AG04449 (cell line): ENCODE results near the gene PSORS1C2.
"Not testable (repeated sequence)": the region's sequence is repeated elsewhere in the genome, so short reads cannot be mapped to it uniquely, and the experiment has no call there.

Experiments used
- CTCF ChIA-PET: fragments of 350-600 bp; formaldehyde crosslinking; extraction: SDS; loops from one replicate; lab custom pipeline; 2021; ENCODE audit warnings: antibody characterized with exemption; lab: Yijun Ruan, JAX
- POLR2A ChIA-PET: fragments of 400-600, 350-600 bp; formaldehyde crosslinking; extraction: SDS; loops from one replicate; lab custom pipeline; 2020; ENCODE audit warnings: antibody characterized with exemption, inconsistent platforms; lab: Yijun Ruan, JAX
- DNase-seq: peaks from one replicate; pipeline ENCODE4 v3.0.0-alpha.2; 2010; ENCODE audit warnings: low read depth, low spot score
- H3K4me3 ChIP-seq: 2 replicates; pipeline ENCODE4 v1.5.1; 2011; ENCODE audit warnings: low read depth, mild to moderate bottlenecking, control low read depth, low read length
- CTCF ChIP-seq: IDR thresholded peaks from one replicate; pipeline ENCODE4 v1.5.1; 2011; ENCODE audit warnings: mild to moderate bottlenecking, moderate library complexity, low read length, control low read depth, inconsistent platforms; ENCODE audit not compliant: insufficient read depth; ENCODE audit errors: missing control alignments

The PSORS1C2 gene

GRCh38 chr6:31168606-31169005 is 29.7 kb upstream of the PSORS1C2 start:
- DNase-seq = no peak
- POLR2A ChIA-PET = no interaction called here
- CTCF ChIA-PET = interaction anchor here (1.2 to 1.6 kb wide), 2 partner anchors 10 to 28 kb away, joined by 3 to 7 read pairs; partner anchors contain the start of gene TCF19
- no peak for TF ChIP-seq CTCF
- no peak overlapping the region for H3K4me3 ChIP-seq

DNA sequence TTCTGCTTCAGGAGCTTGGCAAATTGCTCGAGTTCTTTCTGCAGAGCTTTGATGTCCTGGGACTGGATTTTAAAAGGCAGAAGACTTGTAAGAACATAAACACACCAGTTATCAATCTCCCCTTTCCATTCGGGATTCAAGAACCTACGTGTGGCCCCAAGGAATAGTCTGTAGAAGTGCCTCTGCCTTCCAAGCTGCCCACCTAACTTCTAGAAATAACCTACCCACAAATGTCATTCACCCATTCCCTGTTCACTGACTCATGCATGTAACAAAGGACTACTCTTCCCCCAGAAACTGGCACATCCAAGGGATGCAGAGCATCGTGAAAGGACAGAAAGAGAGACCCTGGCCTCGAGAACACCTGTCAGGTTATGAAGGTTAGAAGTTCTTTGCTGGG is 27.1 kb upstream of the PSORS1C2 start:
- POLR2A ChIA-PET = no interaction called here
- CTCF ChIA-PET = interaction anchor here (2.4 kb wide), 1 partner anchor 10 kb away, joined by 8 read pairs; no protein-coding TSS in a partner anchor
- no peak for TF ChIP-seq CTCF
- DNase-seq = no peak
- no peak overlapping the region for H3K4me3 ChIP-seq

DNA sequence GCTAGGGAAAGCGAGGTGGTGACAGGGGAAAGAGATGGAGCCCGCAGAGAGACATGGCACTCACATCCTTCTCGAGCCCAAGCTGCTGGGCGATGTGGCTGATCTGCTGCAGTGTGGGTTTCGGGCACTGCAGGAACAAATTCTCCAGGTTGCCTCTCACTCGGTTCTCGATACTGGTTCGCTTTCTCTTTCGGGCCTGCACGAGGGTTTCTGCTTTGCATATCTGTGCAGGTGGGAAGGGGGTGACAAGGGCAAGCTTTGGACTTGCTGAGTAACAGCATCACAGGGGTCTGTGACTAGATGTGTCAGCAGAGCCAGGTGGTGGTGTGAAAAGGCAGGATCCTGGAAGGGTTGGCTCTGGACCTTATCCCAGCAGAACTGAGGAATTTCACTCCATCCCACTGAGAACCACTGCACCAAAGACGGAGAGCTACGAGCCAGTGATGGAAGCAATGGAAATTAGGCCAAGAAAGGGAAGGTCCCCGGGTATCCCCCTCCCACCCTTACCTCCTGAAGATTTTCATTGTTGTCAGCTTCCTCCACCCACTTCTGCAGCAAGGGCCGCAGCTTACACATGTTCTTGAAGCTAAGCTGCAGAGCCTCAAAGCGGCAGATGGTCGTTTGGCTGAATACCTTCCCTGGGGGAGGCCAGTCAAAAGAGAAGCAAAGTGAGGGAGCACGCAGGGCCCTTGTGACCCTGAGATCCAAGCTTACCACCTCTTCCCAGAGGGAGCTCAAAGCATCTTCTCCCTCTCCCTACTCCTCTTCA is 26.4 kb upstream of the PSORS1C2 start:
- DNase-seq, H3K4me3 ChIP-seq, POLR2A ChIA-PET: not testable (repeated sequence)
- CTCF ChIA-PET = interaction anchor here (0.9 to 2.4 kb wide), 3 partner anchors 11 to 202 kb away, joined by 4 to 8 read pairs (median 5); partner anchors contain the start of gene PSORS1C2

- H3K4me3 ChIP-seq, POLR2A ChIA-PET, DNase-seq: not testable (repeated sequence)
- CTCF ChIA-PET = interaction anchor here (0.9 to 2.4 kb wide), 3 partner anchors 11 to 203 kb away, joined by 4 to 8 read pairs (median 5); partner anchors contain the start of gene PSORS1C2
Observed at GRCh38 chr6:31164475-31165063, 25.7 kb upstream of the PSORS1C2 start.

DNA sequence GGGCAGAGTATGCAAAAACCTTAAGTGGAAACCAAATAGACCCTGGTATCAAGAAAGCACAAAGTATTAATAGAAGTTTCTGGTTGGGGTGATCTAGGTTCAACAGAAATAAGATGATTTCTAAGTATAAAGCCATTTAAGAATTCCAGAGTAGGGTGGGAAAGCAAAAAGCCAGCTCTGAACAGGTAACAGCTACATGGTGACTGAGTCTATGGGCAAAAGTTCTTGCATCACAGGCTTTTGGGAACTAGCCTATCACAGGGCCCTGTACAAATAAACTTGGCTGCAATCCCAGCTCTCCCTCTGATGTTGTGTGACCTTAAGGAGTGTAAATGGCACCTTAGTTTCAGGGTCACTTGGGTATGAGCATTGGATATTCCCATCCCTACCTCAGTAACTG is 25.1 kb upstream of the PSORS1C2 start:
- POLR2A ChIA-PET = no interaction called here
- TF ChIP-seq CTCF = no peak
- CTCF ChIA-PET = interaction anchor here (1.4 to 1.5 kb wide), 2 partner anchors 22 to 24 kb away, joined by 3 to 5 read pairs; partner anchors contain the start of gene PSORS1C2

DNA sequence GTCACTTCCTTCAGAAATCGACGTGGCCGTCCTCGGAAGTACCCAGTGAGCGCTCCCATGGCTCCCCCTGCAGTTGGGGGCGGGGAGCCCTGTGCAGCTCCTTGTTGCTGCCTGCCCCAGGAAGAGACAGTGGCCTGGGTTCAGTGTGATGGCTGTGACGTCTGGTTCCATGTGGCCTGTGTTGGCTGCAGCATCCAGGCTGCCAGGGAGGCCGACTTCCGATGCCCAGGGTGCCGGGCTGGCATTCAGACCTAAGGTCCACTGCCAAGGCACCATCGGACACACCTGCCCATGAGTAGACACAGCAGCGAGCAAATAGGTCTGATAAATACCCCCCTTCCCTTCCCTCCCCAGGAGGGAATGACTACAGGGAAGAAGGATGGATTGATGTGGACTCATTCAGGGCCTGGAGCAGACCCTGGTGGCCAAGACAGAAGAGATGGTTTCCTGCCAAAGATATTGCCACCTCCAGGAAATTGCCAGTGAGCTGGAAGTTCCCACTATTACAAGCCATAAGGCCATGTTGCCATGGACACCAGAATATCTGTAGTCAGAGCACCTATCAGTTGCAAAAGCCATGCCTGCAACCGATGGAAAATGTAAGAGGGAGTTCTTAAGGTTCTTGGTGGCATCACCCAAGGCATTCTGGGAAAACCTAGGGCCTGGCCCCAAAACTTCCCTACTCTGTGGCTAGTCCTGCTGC is 23.7 kb upstream of the PSORS1C2 start:
- ChIA-PET POLR2A (no interaction called here), CTCF (interaction anchor here (1.4 kb wide), 1 partner anchor 21 kb away, joined by 3 read pairs; no protein-coding TSS in a partner anchor)
- no peak overlapping the region for H3K4me3 ChIP-seq

More for the DNA sequence above, 25.1 kb upstream of the PSORS1C2 start:
- no peak for DNase-seq
- H3K4me3 ChIP-seq = no peak overlapping the region

More for the DNA sequence above, 23.7 kb upstream of the PSORS1C2 start:
- DNase-seq = no peak
- TF ChIP-seq CTCF = no peak
